Loucy (cell line): ENCODE data around the gene TMEM250.

Source experiments
- CTCF ChIP-seq: fragments of 200-600 bp; sonication (generic); conservative IDR thresholded peaks from 2 replicates; pipeline ENCODE4 v1.5.1; 2014; ENCODE audit warnings: mild to moderate bottlenecking, antibody characterized with exemption, low read length
- EZH2phosphoT487 ChIP-seq: fragments of 200-600 bp; IDR thresholded peaks from 2 replicates; pipeline ENCODE4 v1.6.1; 2018; ENCODE audit warnings: antibody characterized with exemption, mild to moderate bottlenecking, moderate library complexity, borderline replicate concordance

- no peak for TF ChIP-seq CTCF
- no peak for TF ChIP-seq EZH2phosphoT487
Measured at GRCh38 chr9:136081113-136081825, 37.4 kb downstream of the TMEM250 start.
